Testis (tissue), 3 donors: ENCODE measurements around the gene PCDHGA1. TPM values are rescaled to one million over a fixed set of nuclear protein-coding genes. Genes with fewer than 3 reads are reported as not detected.
A peak's percentile ranks its signal among the peaks of the same experiment; 100 is the strongest.
"Not testable (repeated sequence)": the region's sequence is repeated elsewhere in the genome, so short reads cannot be mapped to it uniquely, and the experiment has no call there.

Experiments used
- DNase-seq: peaks from one replicate; pipeline ENCODE4 v3.0.0-alpha.2; 2019
- H3K27ac ChIP-seq, 2 donors: fragments of 200-600 bp; sonication (generic); one replicate each; pipeline ENCODE4 v1.5.1; 2019
- H3K27me3 ChIP-seq: fragments of 200-600 bp; sonication (generic); one replicate; pipeline ENCODE4 v1.5.1; 2019
- H3K36me3 ChIP-seq: fragments of 200-600 bp; sonication (generic); one replicate; pipeline ENCODE4 v1.5.1; 2017; ENCODE audit warnings: low read depth; ENCODE audit errors: missing control alignments
- H3K4me1 ChIP-seq: fragments of 200-600 bp; sonication (generic); one replicate; pipeline ENCODE4 v1.5.1; 2019
- H3K4me3 ChIP-seq, 2 donors: fragments of 200-600 bp; sonication (generic); one replicate each; pipeline ENCODE4 v1.5.1; 2017 to 2019
- H3K9me3 ChIP-seq: fragments of 200-600 bp; sonication (generic); one replicate; pipeline ENCODE4 v1.5.1; 2017
- CTCF ChIP-seq, 3 experiments: fragments of 450-650 bp in 2 of 3; fragments of 200-600 bp in 1 of 3; sonication (generic) in 1 of 3; IDR thresholded peaks; one replicate each; pipeline ENCODE4 v1.5.1; 2016 to 2019; ENCODE audit warnings: antibody characterized with exemption in 3 of 3, mild to moderate bottlenecking in 2 of 3, moderate library complexity in 1 of 3
- POLR2A ChIP-seq: fragments of 450-650 bp; IDR thresholded peaks from one replicate; pipeline ENCODE4 v1.6.1; 2017; ENCODE audit warnings: antibody characterized with exemption, mild to moderate bottlenecking, moderate library complexity
- WGBS, 2 donors: methylation state at CpG; one replicate each; pipeline ENCODE4 v1.1.5; 2018; 5-methylcytosine and 5-hydroxymethylcytosine counted together
- intact Hi-C: fragments of 100-400 bp; cut with DNase I; formaldehyde crosslinking; loops from one replicate; pipeline ENCODE4 v1.15.1; 2023; ENCODE audit warnings: low total_unique reads
- polyA plus RNA-seq: library from polyadenylated mRNA; stranded (reverse); fragments of 350-450 nt; fragmentation: Illumina TruSeq; extraction: RNeasy Lipid Tissue Mini Kit (QIAGEN cat#74804); gene quantifications from one replicate; pipeline ENCODE4 v1.2.3, GENCODE V29; 2014; ENCODE audit warnings: low read depth, low replicate concordance; ENCODE audit not compliant: insufficient read depth
- total RNA-seq, 2 donors: library from RNA; depleted of rRNA; stranded (reverse); fragments of >200 nt; gene quantifications; one replicate each; pipeline ENCODE4 v1.2.3, GENCODE V29; 2016

The PCDHGA1 gene
- total and polyA plus RNA-seq, 3 donors from 2014 or later: 1.6 to 13.1 (median 8.7) TPM

- intact Hi-C loops: no loop called here
- H3K9me3 ChIP-seq: no peaks in the 10 kb centered on the region
- DNase-seq: no peak
- no peaks in the 10 kb centered on the region for H3K36me3 ChIP-seq
- no peak within 1 kb of the TSS for H3K4me3 ChIP-seq
- TF ChIP-seq CTCF (IDR thresholded peaks at IDR 0.05) (peak in 2 of 3 experiments; percentile 18 to 19), POLR2A (no peak)
- WGBS, 2 donors: 9 to 12% methylated on average over 23 to 27 of the region's 27 CpGs
- no peaks in the 10 kb centered on the region for H3K4me1 ChIP-seq
- H3K27ac ChIP-seq: no peak within 1 kb of the TSS
- no peaks in the 10 kb centered on the region for H3K27me3 ChIP-seq
These were observed 43.5 kb downstream of the PCDHGA1 start, which contains the start of gene PCDHGA6 for GRCh38 chr5:141373673-141374317. TSS of gene PCDHGA6 (plus strand) at chr5:141373891. CDS start at chr5:141374084, 193 bp downstream.

GRCh38 chr5:141374627-141375026 lies 44.3 kb downstream of the PCDHGA1 start:
- Histone ChIP-seq H3K36me3 (no peaks in the 10 kb centered on the region), H3K9me3 (no peaks in the 10 kb centered on the region), H3K4me3 (no peak overlapping the region), H3K27me3 (no peaks in the 10 kb centered on the region), H3K27ac (no peak overlapping the region), H3K4me1 (no peaks in the 10 kb centered on the region)
- no peak for TF ChIP-seq POLR2A
- TF ChIP-seq CTCF (IDR thresholded peaks at IDR 0.05): no peak
- intact Hi-C loops: no loop called here
- DNase-seq: no peak
- WGBS, 2 donors: 48% methylated on average over 12 to 14 of the region's 14 CpGs

GRCh38 chr5:141375444-141376155 lies 45.3 kb downstream of the PCDHGA1 start:
- intact Hi-C loops, H3K27ac ChIP-seq, H3K9me3 ChIP-seq, H3K4me1 ChIP-seq, H3K4me3 ChIP-seq, H3K36me3 ChIP-seq, H3K27me3 ChIP-seq: not testable (repeated sequence)
- peak; percentile 65 for DNase-seq
- WGBS, 2 donors: 44% methylated on average over 38 of the region's 48 CpGs; no CpG with 5 or more reads in 1 of the 2 donors

- 9% methylated on average over 22 to 37 of the region's 37 CpGs for WGBS, 2 donors
- TF ChIP-seq CTCF (IDR thresholded peaks at IDR 0.05): peak in 1 of 3 experiments; percentile 19
- TF ChIP-seq POLR2A: no peak
- Histone ChIP-seq H3K27me3 (no peaks in the 10 kb centered on the region), H3K4me3 (peak within 1 kb of the TSS; percentile 16 to 48), H3K4me1 (no peaks in the 10 kb centered on the region), H3K9me3 (no peaks in the 10 kb centered on the region), H3K36me3 (no peaks in the 10 kb centered on the region), H3K27ac (no peak within 1 kb of the TSS)
- intact Hi-C loops: no loop called here
- no peak for DNase-seq
These were observed 52.4 kb downstream of the PCDHGA1 start, which contains the start of gene PCDHGA7 for GRCh38 chr5:141382469-141383294. TSS of gene PCDHGA7 (plus strand) at chr5:141382742. CDS start at chr5:141382900, 158 bp downstream.

GRCh38 chr5:141383345-141383744 lies 53.0 kb downstream of the PCDHGA1 start:
- H3K4me1 ChIP-seq: no peaks in the 10 kb centered on the region
- WGBS, 2 donors: 24 to 32% methylated on average over 20 to 21 of the region's 21 CpGs
- peak overlapping the region in 1 of 2 donors; percentile 48 for H3K4me3 ChIP-seq
- H3K36me3 ChIP-seq: no peaks in the 10 kb centered on the region
- DNase-seq: no peak
- H3K9me3 ChIP-seq: no peaks in the 10 kb centered on the region
- H3K27me3 ChIP-seq: no peaks in the 10 kb centered on the region
- TF ChIP-seq POLR2A: no peak
- no peak for TF ChIP-seq CTCF (IDR thresholded peaks at IDR 0.05)
- intact Hi-C loops: no loop called here
- no peak overlapping the region for H3K27ac ChIP-seq
